ENCODE measurements around the gene STON2. TPM values are rescaled to one million over a fixed set of nuclear protein-coding genes. Genes with fewer than 3 reads are reported as not detected.

The STON2 gene
- total and polyA plus RNA-seq, 9 donors: 4.8 to 28.7 (median 17.3) TPM

DNA sequence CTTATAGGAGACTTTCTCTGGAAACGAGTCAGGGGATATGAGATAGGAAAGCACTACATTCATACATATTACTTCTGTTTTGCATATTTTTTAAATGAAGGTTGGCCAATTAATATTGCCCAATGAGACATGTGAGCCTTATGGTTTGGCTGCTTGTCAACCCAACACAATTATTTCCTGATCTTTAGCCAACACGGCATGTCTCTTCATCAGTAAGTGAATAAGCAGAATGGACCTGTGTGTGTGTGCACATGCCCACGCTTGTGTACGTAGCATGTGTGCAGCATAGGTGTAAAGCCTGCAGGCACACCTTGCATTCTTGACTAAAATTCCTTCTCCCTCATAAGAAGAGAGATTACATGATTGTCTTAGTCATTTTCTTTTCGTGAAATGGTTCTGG is 88.3 kb downstream of the STON2 start:
- intact Hi-C loops (cut with DNase I): no loop called here
- no peak for DNase-seq
- Histone ChIP-seq H3K27me3 (no peaks in the 10 kb centered on the region), H3K9me3 (no peaks in the 10 kb centered on the region), H3K4me3 (no peak overlapping the region), H3K36me3 (no peaks in the 10 kb centered on the region), H3K4me1 (ENCODE audit: insufficient read depth) (peaks cover 5% of the 10 kb centered on the region), H3K27ac (peak overlapping the region in 1 of 2 donors; percentile 29)
- no peak for TF ChIP-seq POLR2A (IDR thresholded peaks at IDR 0.05)
- TF ChIP-seq, protein P1, sequence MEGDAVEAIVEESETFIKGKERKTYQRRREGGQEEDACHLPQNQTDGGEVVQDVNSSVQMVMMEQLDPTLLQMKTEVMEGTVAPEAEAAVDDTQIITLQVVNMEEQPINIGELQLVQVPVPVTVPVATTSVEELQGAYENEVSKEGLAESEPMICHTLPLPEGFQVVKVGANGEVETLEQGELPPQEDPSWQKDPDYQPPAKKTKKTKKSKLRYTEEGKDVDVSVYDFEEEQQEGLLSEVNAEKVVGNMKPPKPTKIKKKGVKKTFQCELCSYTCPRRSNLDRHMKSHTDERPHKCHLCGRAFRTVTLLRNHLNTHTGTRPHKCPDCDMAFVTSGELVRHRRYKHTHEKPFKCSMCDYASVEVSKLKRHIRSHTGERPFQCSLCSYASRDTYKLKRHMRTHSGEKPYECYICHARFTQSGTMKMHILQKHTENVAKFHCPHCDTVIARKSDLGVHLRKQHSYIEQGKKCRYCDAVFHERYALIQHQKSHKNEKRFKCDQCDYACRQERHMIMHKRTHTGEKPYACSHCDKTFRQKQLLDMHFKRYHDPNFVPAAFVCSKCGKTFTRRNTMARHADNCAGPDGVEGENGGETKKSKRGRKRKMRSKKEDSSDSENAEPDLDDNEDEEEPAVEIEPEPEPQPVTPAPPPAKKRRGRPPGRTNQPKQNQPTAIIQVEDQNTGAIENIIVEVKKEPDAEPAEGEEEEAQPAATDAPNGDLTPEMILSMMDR (IDR thresholded peaks at IDR 0.05): no peak
- TF ChIP-seq EP300 (IDR thresholded peaks at IDR 0.05): no peak
- 19 to 38% (median 23%) methylated on average over 5 of the region's 5 CpGs for WGBS, 3 donors

DNA sequence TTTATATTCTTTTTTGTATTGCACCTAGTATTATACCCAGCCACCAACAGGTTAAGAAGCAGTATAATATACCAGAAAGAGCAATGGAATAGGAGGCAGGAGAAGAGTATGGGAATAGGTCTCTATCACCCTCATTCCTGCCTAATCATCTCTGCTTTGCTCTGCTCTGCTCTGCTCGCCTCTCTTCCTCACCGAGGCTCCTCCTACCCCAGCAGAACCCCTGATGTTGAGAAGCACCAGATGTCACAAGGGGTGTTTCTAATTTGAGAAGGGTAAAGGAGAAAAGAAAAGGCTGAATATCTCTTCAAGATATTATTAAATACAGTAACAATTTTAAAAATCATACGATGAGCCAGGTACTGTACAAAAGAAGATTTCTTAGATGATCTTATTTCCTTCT is 89.0 kb downstream of the STON2 start:
- no peak overlapping the region for H3K4me3 ChIP-seq
- no peaks in the 10 kb centered on the region for H3K9me3 ChIP-seq
- DNase-seq: peak in 1 of 5 donors; percentile 30
- no peaks in the 10 kb centered on the region for H3K27me3 ChIP-seq
- TF ChIP-seq, protein P1 (IDR thresholded peaks at IDR 0.05): no peak
- TF ChIP-seq EP300 (IDR thresholded peaks at IDR 0.05) (no peak), POLR2A (IDR thresholded peaks at IDR 0.05) (no peak)
- H3K36me3 ChIP-seq: no peaks in the 10 kb centered on the region
- intact Hi-C loops (cut with DNase I): no loop called here
- H3K4me1 ChIP-seq (ENCODE audit: insufficient read depth): peaks cover 5% of the 10 kb centered on the region
- H3K27ac ChIP-seq: peak overlapping the region in 1 of 2 donors; percentile 29
- WGBS, 3 donors: 2 to 8% (median 6%) methylated on average over 3 of the region's 3 CpGs

DNA sequence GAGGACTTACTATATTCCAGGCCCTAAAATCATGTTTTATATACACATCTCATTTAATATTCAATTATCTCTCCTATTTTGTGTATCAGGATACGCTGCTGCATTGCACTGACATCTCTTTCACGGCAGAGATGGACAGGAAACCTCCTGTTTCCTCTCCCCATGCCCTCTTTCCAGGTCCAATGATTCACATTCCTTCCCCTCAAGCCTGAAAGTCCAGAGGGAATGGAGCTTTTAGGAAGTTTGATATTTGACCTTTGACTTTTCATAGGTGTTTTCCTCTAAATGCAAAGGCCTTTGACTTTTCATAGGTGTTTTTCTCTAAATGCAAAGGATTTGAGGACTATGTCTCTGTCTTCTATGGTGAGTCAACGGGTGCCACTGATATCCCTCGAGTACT is 89.5 kb downstream of the STON2 start:
- TF ChIP-seq, protein P1 (IDR thresholded peaks at IDR 0.05): no peak
- TF ChIP-seq EP300 (IDR thresholded peaks at IDR 0.05): no peak
- TF ChIP-seq POLR2A (IDR thresholded peaks at IDR 0.05): no peak
- DNase-seq: no peak
- Histone ChIP-seq H3K36me3 (no peaks in the 10 kb centered on the region), H3K27me3 (no peaks in the 10 kb centered on the region), H3K4me1 (ENCODE audit: insufficient read depth) (peaks cover 5% of the 10 kb centered on the region), H3K4me3 (no peak overlapping the region), H3K27ac (no peak overlapping the region), H3K9me3 (no peaks in the 10 kb centered on the region)
- intact Hi-C loops (cut with DNase I): no loop called here
- 66 to 71% (median 71%) methylated on average over 4 of the region's 4 CpGs for WGBS, 3 donors

DNA sequence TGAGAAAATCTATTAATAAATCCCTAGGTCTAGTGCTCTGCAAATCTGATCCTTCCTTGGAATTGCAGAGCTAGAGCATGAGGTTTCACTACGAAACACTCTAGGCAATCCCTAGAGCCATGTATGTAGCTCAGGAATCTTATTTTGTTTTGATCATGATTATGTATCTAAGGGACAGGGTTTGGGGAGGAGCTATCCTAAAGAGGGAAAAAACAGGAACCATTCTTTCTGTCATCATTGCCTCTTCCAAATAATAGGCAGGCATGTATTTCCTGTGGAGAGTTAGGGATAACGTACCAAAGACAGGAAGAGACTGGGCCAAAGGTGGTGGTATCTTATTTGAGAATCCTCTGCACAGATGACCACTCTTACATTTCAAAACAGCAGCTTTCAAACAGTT is 90.6 kb downstream of the STON2 start:
- H3K27me3 ChIP-seq: no peaks in the 10 kb centered on the region
- WGBS, 3 donors: 87 to 93% (median 92%) methylated on average over 2 of the region's 2 CpGs
- no peaks in the 10 kb centered on the region for H3K9me3 ChIP-seq
- H3K4me1 ChIP-seq (ENCODE audit: insufficient read depth): peaks cover 5% of the 10 kb centered on the region
- intact Hi-C loops (cut with DNase I): no loop called here
- no peaks in the 10 kb centered on the region for H3K36me3 ChIP-seq
- no peak overlapping the region for H3K27ac ChIP-seq
- no peak overlapping the region for H3K4me3 ChIP-seq
- TF ChIP-seq, protein P1 (IDR thresholded peaks at IDR 0.05): no peak
- TF ChIP-seq POLR2A (IDR thresholded peaks at IDR 0.05) (no peak), EP300 (IDR thresholded peaks at IDR 0.05) (no peak)
- no peak for DNase-seq

Measured in ovary (tissue), 9 donors.